H1 (cell line): ENCODE data around the gene CDK16.

Source experiments
- CHD1 ChIP-seq: IDR thresholded peaks from 2 replicates; pipeline ENCODE4 v1.6.1; 2012; ENCODE audit warnings: low read depth, low read length, improper control_type of control experiment
- CREB1 ChIP-seq: IDR thresholded peaks from 2 replicates; pipeline ENCODE4 v1.6.1; 2012; ENCODE audit warnings: inconsistent platforms
- CTCF ChIP-seq, 3 experiments: IDR thresholded peaks; 1 replicate in 2 of 3; 2 replicates in 1 of 3; pipeline versions ENCODE4 v1.5.1 to v1.6.1; 2011; ENCODE audit warnings: low read length in 3 of 3, mild to moderate bottlenecking in 3 of 3, inconsistent platforms in 2 of 3, low read depth in 1 of 3, moderate library complexity in 1 of 3; ENCODE audit not compliant: insufficient read depth in 1 of 3; ENCODE audit errors: control extremely low read depth in 1 of 3
- EGR1 ChIP-seq: IDR thresholded peaks from 2 replicates; pipeline ENCODE4 v1.6.1; 2011; ENCODE audit warnings: low read depth, low read length, borderline replicate concordance
- JUN ChIP-seq: IDR thresholded peaks from 2 replicates; pipeline ENCODE4 v1.6.1; 2011; ENCODE audit warnings: low read depth, mild to moderate bottlenecking, improper control_type of control experiment, low read length
- KDM1A ChIP-seq: fragments of 200-600, 300-600 bp; sonication (generic); IDR thresholded peaks from 2 replicates; pipeline ENCODE4 v1.7.1; 2016; ENCODE audit warnings: mild to moderate bottlenecking, low read length, borderline replicate concordance
- SP1 ChIP-seq: IDR thresholded peaks from 2 replicates; pipeline ENCODE4 v1.6.1; 2011; ENCODE audit warnings: low read depth, low read length

GRCh38 chrX:47231167-47231566 is 12.7 kb downstream of the CDK16 start:
- TF ChIP-seq CREB1 (no peak), CTCF (IDR thresholded peaks at IDR 0.05; ENCODE audit: control extremely low read depth in 1 of 3, insufficient read depth in 1 of 3, low read depth in 1 of 3, low read length in 3 of 3) (no peak), KDM1A (no peak), JUN (no peak), CHD1 (no peak), EGR1 (no peak), SP1 (no peak)
